ENCODE data around the gene MSANTD2.

DNA sequence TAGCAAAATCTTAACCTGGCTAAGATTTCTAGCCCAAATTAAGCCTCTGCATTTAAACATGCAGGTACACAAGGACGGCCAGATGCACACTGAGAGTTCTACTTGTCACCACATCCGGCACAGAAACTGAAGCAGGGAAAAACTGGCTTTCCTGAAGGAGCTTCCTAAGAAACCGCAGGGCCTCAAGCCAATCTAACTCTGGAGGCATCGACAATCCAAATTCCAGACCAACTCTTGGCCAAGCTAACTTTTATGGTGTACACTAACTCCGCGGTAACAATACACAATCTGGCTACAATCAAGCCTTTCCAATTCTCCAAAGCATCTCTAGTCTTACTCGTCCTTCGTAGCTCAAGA, 1.2 kb downstream of the MSANTD2 start:
- TF ChIP-seq YY1 (IDR thresholded peaks at IDR 0.05) (no peak), GABPA (IDR thresholded peaks at IDR 0.05 in 1 of 2, conservative IDR thresholded peaks at IDR 0.05 in 1 of 2) (no peak), TAF1 (conservative IDR thresholded peaks at IDR 0.05) (no peak), JUND (IDR thresholded peaks at IDR 0.05) (no peak), RXRA (IDR thresholded peaks at IDR 0.05) (no peak)
- TF ChIP-seq, protein P1, sequence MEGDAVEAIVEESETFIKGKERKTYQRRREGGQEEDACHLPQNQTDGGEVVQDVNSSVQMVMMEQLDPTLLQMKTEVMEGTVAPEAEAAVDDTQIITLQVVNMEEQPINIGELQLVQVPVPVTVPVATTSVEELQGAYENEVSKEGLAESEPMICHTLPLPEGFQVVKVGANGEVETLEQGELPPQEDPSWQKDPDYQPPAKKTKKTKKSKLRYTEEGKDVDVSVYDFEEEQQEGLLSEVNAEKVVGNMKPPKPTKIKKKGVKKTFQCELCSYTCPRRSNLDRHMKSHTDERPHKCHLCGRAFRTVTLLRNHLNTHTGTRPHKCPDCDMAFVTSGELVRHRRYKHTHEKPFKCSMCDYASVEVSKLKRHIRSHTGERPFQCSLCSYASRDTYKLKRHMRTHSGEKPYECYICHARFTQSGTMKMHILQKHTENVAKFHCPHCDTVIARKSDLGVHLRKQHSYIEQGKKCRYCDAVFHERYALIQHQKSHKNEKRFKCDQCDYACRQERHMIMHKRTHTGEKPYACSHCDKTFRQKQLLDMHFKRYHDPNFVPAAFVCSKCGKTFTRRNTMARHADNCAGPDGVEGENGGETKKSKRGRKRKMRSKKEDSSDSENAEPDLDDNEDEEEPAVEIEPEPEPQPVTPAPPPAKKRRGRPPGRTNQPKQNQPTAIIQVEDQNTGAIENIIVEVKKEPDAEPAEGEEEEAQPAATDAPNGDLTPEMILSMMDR (IDR thresholded peaks at IDR 0.05; ENCODE audit: low read depth, low read length, missing input control): no peak
- TF ChIP-seq, protein P2, sequence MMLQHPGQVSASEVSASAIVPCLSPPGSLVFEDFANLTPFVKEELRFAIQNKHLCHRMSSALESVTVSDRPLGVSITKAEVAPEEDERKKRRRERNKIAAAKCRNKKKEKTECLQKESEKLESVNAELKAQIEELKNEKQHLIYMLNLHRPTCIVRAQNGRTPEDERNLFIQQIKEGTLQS (IDR thresholded peaks at IDR 0.05): no peak
- TF ChIP-seq, protein P3, sequence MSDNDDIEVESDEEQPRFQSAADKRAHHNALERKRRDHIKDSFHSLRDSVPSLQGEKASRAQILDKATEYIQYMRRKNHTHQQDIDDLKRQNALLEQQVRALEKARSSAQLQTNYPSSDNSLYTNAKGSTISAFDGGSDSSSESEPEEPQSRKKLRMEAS (IDR thresholded peaks at IDR 0.05): no peak

Measured in liver (tissue), 3 donors.